ENCODE measurements around the gene LLPH. TPM values are rescaled to one million over a fixed set of nuclear protein-coding genes. Genes with fewer than 3 reads are reported as not detected.

Gene LLPH
- total RNA-seq, 1 experiment from 2014 or later = 51.3 TPM

GRCh38 chr12:66077542-66077941 lies 53.0 kb downstream of the LLPH start:
- no TSS peak for BruUV-seq (replicated peaks)
- Histone ChIP-seq H3K9me3 (ENCODE audit: low read depth, low read length, poor library complexity, severe bottlenecking) (no peaks in the 10 kb centered on the region), H3K27ac (ENCODE audit: low read depth, low read length, poor library complexity, severe bottlenecking) (no peak overlapping the region), H3K27me3 (replicated peaks; ENCODE audit: insufficient read depth, low read depth, low read length, poor library complexity) (no peaks in the 10 kb centered on the region), H3K4me3 (ENCODE audit: low read depth, low read length, poor library complexity, severe bottlenecking) (no peak overlapping the region), H3K4me1 (ENCODE audit: insufficient read depth, low read length, poor library complexity, severe bottlenecking) (no peaks in the 10 kb centered on the region), H3K36me3 (ENCODE audit: insufficient read depth, low read length, poor library complexity, severe bottlenecking) (no peaks in the 10 kb centered on the region)
- intact Hi-C loops (cut with micrococcal nuclease; ENCODE audit: unreplicated experiment) = no loop called here
- no peak for TF ChIP-seq CTCF (conservative IDR thresholded peaks at IDR 0.05; ENCODE audit: low read depth, low read length)
- TF ChIP-seq EZH2 (IDR thresholded peaks at IDR 0.05; ENCODE audit: borderline replicate concordance, low read depth, low read length, poor library complexity, severe bottlenecking) = no peak
- no peak for DNase-seq (ENCODE audit: low spot score)
- ChIA-PET CTCF (interaction anchor here (0.6 kb wide), 1 partner anchor 150 kb away, joined by 4 read pairs; no protein-coding TSS in a partner anchor), POLR2A (ENCODE audit: low non-redundant PET) (no interaction called here)

GRCh38 chr12:66074561-66074960 lies 56.0 kb downstream of the LLPH start:
- no peak for TF ChIP-seq EZH2 (IDR thresholded peaks at IDR 0.05; ENCODE audit: borderline replicate concordance, low read depth, low read length, poor library complexity, severe bottlenecking)
- no peak for TF ChIP-seq CTCF (conservative IDR thresholded peaks at IDR 0.05; ENCODE audit: low read depth, low read length)
- H3K27ac ChIP-seq (ENCODE audit: low read depth, low read length, poor library complexity, severe bottlenecking) = no peak overlapping the region
- H3K27me3 ChIP-seq (replicated peaks; ENCODE audit: insufficient read depth, low read depth, low read length, poor library complexity) = no peaks in the 10 kb centered on the region
- no peaks in the 10 kb centered on the region for H3K9me3 ChIP-seq (ENCODE audit: low read depth, low read length, poor library complexity, severe bottlenecking)
- CTCF ChIA-PET = no interaction called here
- no TSS peak for BruUV-seq (replicated peaks)
- H3K36me3 ChIP-seq (ENCODE audit: insufficient read depth, low read length, poor library complexity, severe bottlenecking) = no peaks in the 10 kb centered on the region
- no peak overlapping the region for H3K4me3 ChIP-seq (ENCODE audit: low read depth, low read length, poor library complexity, severe bottlenecking)
- no peak for DNase-seq (ENCODE audit: low spot score)
- H3K4me1 ChIP-seq (ENCODE audit: insufficient read depth, low read length, poor library complexity, severe bottlenecking) = no peaks in the 10 kb centered on the region
- POLR2A ChIA-PET (ENCODE audit: low non-redundant PET) = interaction anchor here (0.6 kb wide), 1 partner anchor 1467 kb away, joined by 3 read pairs; no protein-coding TSS in a partner anchor
- intact Hi-C loops (cut with micrococcal nuclease; ENCODE audit: unreplicated experiment) = no loop called here

DNA sequence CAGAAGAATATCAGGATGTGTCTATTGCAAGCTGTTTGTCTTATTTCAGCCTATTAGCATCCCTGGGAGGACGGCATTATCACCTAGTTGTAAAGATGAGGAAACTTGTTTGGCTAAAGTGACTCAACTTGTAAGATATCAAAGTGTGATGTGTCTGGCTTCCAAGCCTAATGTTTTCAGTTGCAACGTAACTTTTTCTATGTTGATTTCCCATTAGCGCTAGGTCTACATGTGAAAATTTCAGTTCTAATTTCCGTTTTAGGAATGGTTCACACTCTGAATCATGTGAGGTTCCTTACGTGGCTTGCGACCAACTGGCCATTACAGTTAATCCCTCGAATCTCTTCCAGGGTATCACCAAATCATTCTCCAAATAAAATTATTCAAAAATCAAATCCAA lies 58.0 kb downstream of the LLPH start:
- CTCF ChIA-PET = no interaction called here
- DNase-seq (ENCODE audit: low spot score) = no peak
- intact Hi-C loops (cut with micrococcal nuclease; ENCODE audit: unreplicated experiment) = no loop called here
- Histone ChIP-seq H3K9me3 (ENCODE audit: low read depth, low read length, poor library complexity, severe bottlenecking) (no peaks in the 10 kb centered on the region), H3K4me3 (ENCODE audit: low read depth, low read length, poor library complexity, severe bottlenecking) (no peak overlapping the region), H3K27me3 (replicated peaks; ENCODE audit: insufficient read depth, low read depth, low read length, poor library complexity) (no peaks in the 10 kb centered on the region), H3K27ac (ENCODE audit: low read depth, low read length, poor library complexity, severe bottlenecking) (no peak overlapping the region), H3K4me1 (ENCODE audit: insufficient read depth, low read length, poor library complexity, severe bottlenecking) (peaks cover 2% of the 10 kb centered on the region), H3K36me3 (ENCODE audit: insufficient read depth, low read length, poor library complexity, severe bottlenecking) (no peaks in the 10 kb centered on the region)
- TF ChIP-seq CTCF (conservative IDR thresholded peaks at IDR 0.05; ENCODE audit: low read depth, low read length) = no peak
- TF ChIP-seq EZH2 (IDR thresholded peaks at IDR 0.05; ENCODE audit: borderline replicate concordance, low read depth, low read length, poor library complexity, severe bottlenecking) = no peak
- POLR2A ChIA-PET (ENCODE audit: low non-redundant PET) = interaction anchor here (0.7 kb wide), 1 partner anchor 111 kb away, joined by 13 read pairs; no protein-coding TSS in a partner anchor
- BruUV-seq (replicated peaks) = no TSS peak

Data from A673 (cell line).